ENCODE results near the gene LCN10. TPM values are rescaled to one million over a fixed set of nuclear protein-coding genes. Genes with fewer than 3 reads are reported as not detected.

The LCN10 gene
- total and polyA plus RNA-seq, 9 of the 15 experiments (the other 6 are each of a cell fraction or from before 2014, with no cell fraction given), result 0.10 to 0.21 (median 0.14) TPM; not detected in 6

GRCh38 chr9:136748666-136749611 is 6.2 kb upstream of the LCN10 start:
- FAIRE-seq, result no peak
- in situ Hi-C loops (cut with MboI), result no loop called here
- TF ChIP-seq ESRRA (IDR thresholded peaks at IDR 0.05; ENCODE audit: borderline replicate concordance, low read depth), result peak; percentile 47
- TF ChIP-seq SRSF3 (IDR thresholded peaks at IDR 0.05; ENCODE audit: insufficient read depth, low read length), result no peak

GRCh38 chr9:136748201-136748600 is 5.5 kb upstream of the LCN10 start, which contains the start of gene LCN6:
Gene LCN6, minus strand, starts transcription at chr9:136748525. Its CDS starts 42 bp downstream, at chr9:136748483.
- H3K27ac ChIP-seq (ENCODE audit: extremely low read depth, low read depth, low read length), result no peak within 1 kb of the TSS
- in situ Hi-C loops (cut with MboI), result no loop called here
- DNase-seq (ENCODE audit: extremely low read depth in 1 of 4, low spot score in 3 of 4), result no peak
- no peaks in the 10 kb centered on the region for H3K9me1 ChIP-seq (ENCODE audit: control insufficient read depth, insufficient read depth, low read length)
- H3K9me3 ChIP-seq (replicated peaks; ENCODE audit: control insufficient read depth, insufficient read depth, low read depth, low read length), result 0 out of 2 replicates have a peak, but pooled peaks cover 7% of the 10 kb centered on the region
- no peaks in the 10 kb centered on the region for H3K79me2 ChIP-seq (ENCODE audit: control insufficient read depth, insufficient read depth, low read length)
- peak within 1 kb of the TSS in 1 of 2 experiments; percentile 73; a peak in 2 of 4 replicates for H3K9ac ChIP-seq (ENCODE audit: insufficient read depth in 1 of 2, low read depth in 2 of 2, low read length in 2 of 2)
- no peaks in the 10 kb centered on the region for H3K27me3 ChIP-seq (ENCODE audit: control insufficient read depth in 2 of 2, insufficient read depth in 2 of 2, low read length in 2 of 2)
- ATAC-seq, result no peak
- FAIRE-seq, result no peak
- no peak within 1 kb of the TSS for H3K4me3 ChIP-seq
- ChIA-PET POLR2A (interaction anchor here (0.7 to 2.1 kb wide), 2 partner anchors 19 to 854 kb away, joined by 3 to 12 read pairs; no protein-coding TSS in a partner anchor), CTCF (ENCODE audit: low intra/inter-chr PET ratio) (no interaction called here)
- no TSS peak for BruUV-seq (replicated peaks)
- no peak within 1 kb of the TSS for H2AFZ ChIP-seq (ENCODE audit: low read depth, low read length)
- no peaks in the 10 kb centered on the region for H3K36me3 ChIP-seq (ENCODE audit: control insufficient read depth, insufficient read depth, low read length)
- peaks cover 7 to 63% of the 10 kb centered on the region in 2 experiments for H3K4me1 ChIP-seq (replicated peaks in 1 of 2; ENCODE audit: control insufficient read depth in 2 of 2, insufficient read depth in 2 of 2, low read length in 2 of 2)
- WGBS (ENCODE audit: insufficient coverage, low coverage, missing lambda C conversion rate), result 58% methylated on average over 8 of the region's 8 CpGs
- intact Hi-C loops (cut with micrococcal nuclease), result no loop called here
- H4K20me1 ChIP-seq (replicated peaks; ENCODE audit: control insufficient read depth, insufficient read depth, low read length), result no peaks in the 10 kb centered on the region
- H3K4me2 ChIP-seq (ENCODE audit: insufficient read depth, low read length), result no peak within 1 kb of the TSS
- no peak for TF ChIP-seq RBFOX2 (IDR thresholded peaks at IDR 0.05; ENCODE audit: low read depth, low read length)
- TF ChIP-seq PHB2 (IDR thresholded peaks at IDR 0.05; ENCODE audit: low read depth), result no peak
- TF ChIP-seq GATAD2B (IDR thresholded peaks at IDR 0.05; ENCODE audit: borderline replicate concordance), result no peak
- TF ChIP-seq NFE2L1 (tag; IDR thresholded peaks at IDR 0.05; ENCODE audit: borderline replicate concordance, low read depth), result no peak
- TF ChIP-seq ARID3A (IDR thresholded peaks at IDR 0.05; ENCODE audit: borderline replicate concordance, low read depth, low read length), result no peak
- TF ChIP-seq E4F1 (CRISPR knock-in tag; IDR thresholded peaks at IDR 0.05; ENCODE audit: borderline replicate concordance), result no peak
- no peak for TF ChIP-seq CEBPB (tag; IDR thresholded peaks at IDR 0.05)

More at GRCh38 chr9:136748666-136749611, 6.2 kb upstream of the LCN10 start:
- DNase-seq (ENCODE audit: extremely low read depth in 1 of 4, low spot score in 3 of 4) (no peak), ATAC-seq (no peak)
- ChIA-PET CTCF (ENCODE audit: low intra/inter-chr PET ratio) (no interaction called here), POLR2A (interaction anchor here (0.7 to 2.1 kb wide), 2 partner anchors 20 to 853 kb away, joined by 3 to 12 read pairs; no protein-coding TSS in a partner anchor)
- H3K27ac ChIP-seq (ENCODE audit: extremely low read depth, low read depth, low read length), result no peak overlapping the region
- no peak overlapping the region for H3K4me2 ChIP-seq (ENCODE audit: insufficient read depth, low read length)
- WGBS (ENCODE audit: insufficient coverage, low coverage, missing lambda C conversion rate), result 45% methylated on average over 21 of the region's 21 CpGs
- no peaks in the 10 kb centered on the region for H4K20me1 ChIP-seq (replicated peaks; ENCODE audit: control insufficient read depth, insufficient read depth, low read length)
- no peak overlapping the region for H3K4me3 ChIP-seq
- intact Hi-C loops (cut with micrococcal nuclease), result no loop called here
- BruUV-seq (replicated peaks), result no TSS peak
- 0 out of 2 replicates have a peak, but pooled peaks cover 7% of the 10 kb centered on the region for H3K9me3 ChIP-seq (replicated peaks; ENCODE audit: control insufficient read depth, insufficient read depth, low read depth, low read length)
- H3K9me1 ChIP-seq (ENCODE audit: control insufficient read depth, insufficient read depth, low read length), result no peaks in the 10 kb centered on the region
- H3K27me3 ChIP-seq (ENCODE audit: control insufficient read depth in 2 of 2, insufficient read depth in 2 of 2, low read length in 2 of 2), result no peaks in the 10 kb centered on the region
- H3K79me2 ChIP-seq (ENCODE audit: control insufficient read depth, insufficient read depth, low read length), result no peaks in the 10 kb centered on the region
- no peak overlapping the region for H2AFZ ChIP-seq (ENCODE audit: low read depth, low read length)
- H3K4me1 ChIP-seq (replicated peaks in 1 of 2; ENCODE audit: control insufficient read depth in 2 of 2, insufficient read depth in 2 of 2, low read length in 2 of 2), result peaks cover 7 to 63% of the 10 kb centered on the region in 2 experiments
- H3K36me3 ChIP-seq (ENCODE audit: control insufficient read depth, insufficient read depth, low read length), result no peaks in the 10 kb centered on the region
- peak overlapping the region in 1 of 2 experiments; percentile 73; a peak in 2 of 4 replicates for H3K9ac ChIP-seq (ENCODE audit: insufficient read depth in 1 of 2, low read depth in 2 of 2, low read length in 2 of 2)
